Measurements from ENCODE around the gene YRDC. TPM values are rescaled to one million over a fixed set of nuclear protein-coding genes. Genes with fewer than 3 reads are reported as not detected.

YRDC gene
- total and polyA plus RNA-seq, 2 of the 13 experiments (the other 11 are each of a cell fraction or from before 2014, with no cell fraction given): 27.5 to 29.2 TPM

- TF ChIP-seq MEF2D (CRISPR knock-in tag; IDR thresholded peaks at IDR 0.05): peak; percentile 96
- TF ChIP-seq, protein P1, sequence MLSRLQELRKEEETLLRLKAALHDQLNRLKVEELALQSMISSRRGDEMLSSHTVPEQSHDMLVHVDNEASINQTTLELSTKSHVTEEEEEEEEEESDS (CRISPR knock-in tag; IDR thresholded peaks at IDR 0.05; ENCODE audit: borderline replicate concordance): peak; percentile 98
- TF ChIP-seq ZNF83 (CRISPR knock-in tag; IDR thresholded peaks at IDR 0.05; ENCODE audit: borderline replicate concordance): peak; percentile 100
- TF ChIP-seq, protein P2, sequence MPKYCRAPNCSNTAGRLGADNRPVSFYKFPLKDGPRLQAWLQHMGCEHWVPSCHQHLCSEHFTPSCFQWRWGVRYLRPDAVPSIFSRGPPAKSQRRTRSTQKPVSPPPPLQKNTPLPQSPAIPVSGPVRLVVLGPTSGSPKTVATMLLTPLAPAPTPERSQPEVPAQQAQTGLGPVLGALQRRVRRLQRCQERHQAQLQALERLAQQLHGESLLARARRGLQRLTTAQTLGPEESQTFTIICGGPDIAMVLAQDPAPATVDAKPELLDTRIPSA (CRISPR knock-in tag; IDR thresholded peaks at IDR 0.05; ENCODE audit: borderline replicate concordance): 0 out of 2 replicates have a peak, but pooled peaks have one; percentile 82
- TF ChIP-seq KDM6A (CRISPR knock-in tag; IDR thresholded peaks at IDR 0.05; ENCODE audit: low read depth): peak; percentile 69
- TF ChIP-seq IRF2 (CRISPR knock-in tag; IDR thresholded peaks at IDR 0.05): peak; percentile 96
- peak; percentile 89 for TF ChIP-seq RXRB (CRISPR knock-in tag; IDR thresholded peaks at IDR 0.05; ENCODE audit: borderline replicate concordance)
- peak; percentile 82 for TF ChIP-seq TEAD3 (CRISPR knock-in tag; optimal IDR thresholded peaks at IDR 0.05; ENCODE audit: borderline replicate concordance)
- peak; percentile 98 for TF ChIP-seq ZBTB1 (CRISPR knock-in tag; IDR thresholded peaks at IDR 0.05; ENCODE audit: borderline replicate concordance)
- TF ChIP-seq ZNF124 (CRISPR knock-in tag; IDR thresholded peaks at IDR 0.05): peak; percentile 99
- peak; percentile 99 for TF ChIP-seq ZNF552 (CRISPR knock-in tag; IDR thresholded peaks at IDR 0.05; ENCODE audit: borderline replicate concordance)
- TF ChIP-seq, protein P3, sequence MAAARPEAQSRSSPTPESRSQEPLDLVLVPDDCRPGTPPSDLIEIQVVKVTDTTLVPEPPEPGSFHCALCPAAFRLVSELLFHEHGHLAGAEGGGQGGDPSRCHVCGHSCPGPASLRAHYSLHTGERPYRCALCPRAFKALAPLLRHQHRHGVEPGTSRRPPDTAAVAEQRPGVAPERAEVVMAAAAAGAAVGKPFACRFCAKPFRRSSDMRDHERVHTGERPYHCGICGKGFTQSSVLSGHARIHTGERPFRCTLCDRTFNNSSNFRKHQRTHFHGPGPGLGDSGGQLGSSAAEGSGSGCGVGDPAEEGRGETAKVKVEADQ (CRISPR knock-in tag; IDR thresholded peaks at IDR 0.05; ENCODE audit: borderline replicate concordance): peak; percentile 98
- TF ChIP-seq SP4 (CRISPR knock-in tag; IDR thresholded peaks at IDR 0.05): peak; percentile 85
- no peak for TF ChIP-seq SYNCRIP (IDR thresholded peaks at IDR 0.05; ENCODE audit: insufficient read depth, low read depth, low read length)
- TF ChIP-seq ZNF10 (CRISPR knock-in tag; IDR thresholded peaks at IDR 0.05; ENCODE audit: borderline replicate concordance, low read depth): no peak
- peak; percentile 74; the same call in 1 of the 2 replicates for TF ChIP-seq MEIS1 (CRISPR knock-in tag; IDR thresholded peaks at IDR 0.05; ENCODE audit: borderline replicate concordance)
- TF ChIP-seq ZNF850 (CRISPR knock-in tag; conservative IDR thresholded peaks at IDR 0.05): peak; percentile 95
- peak; percentile 97 for TF ChIP-seq ZBTB7A (CRISPR knock-in tag; IDR thresholded peaks at IDR 0.05)
- no peak for TF ChIP-seq SP1 (IDR thresholded peaks at IDR 0.05)
- TF ChIP-seq SP1 (CRISPR knock-in tag; IDR thresholded peaks at IDR 0.05): peak; percentile 82
- TF ChIP-seq, protein P4, sequence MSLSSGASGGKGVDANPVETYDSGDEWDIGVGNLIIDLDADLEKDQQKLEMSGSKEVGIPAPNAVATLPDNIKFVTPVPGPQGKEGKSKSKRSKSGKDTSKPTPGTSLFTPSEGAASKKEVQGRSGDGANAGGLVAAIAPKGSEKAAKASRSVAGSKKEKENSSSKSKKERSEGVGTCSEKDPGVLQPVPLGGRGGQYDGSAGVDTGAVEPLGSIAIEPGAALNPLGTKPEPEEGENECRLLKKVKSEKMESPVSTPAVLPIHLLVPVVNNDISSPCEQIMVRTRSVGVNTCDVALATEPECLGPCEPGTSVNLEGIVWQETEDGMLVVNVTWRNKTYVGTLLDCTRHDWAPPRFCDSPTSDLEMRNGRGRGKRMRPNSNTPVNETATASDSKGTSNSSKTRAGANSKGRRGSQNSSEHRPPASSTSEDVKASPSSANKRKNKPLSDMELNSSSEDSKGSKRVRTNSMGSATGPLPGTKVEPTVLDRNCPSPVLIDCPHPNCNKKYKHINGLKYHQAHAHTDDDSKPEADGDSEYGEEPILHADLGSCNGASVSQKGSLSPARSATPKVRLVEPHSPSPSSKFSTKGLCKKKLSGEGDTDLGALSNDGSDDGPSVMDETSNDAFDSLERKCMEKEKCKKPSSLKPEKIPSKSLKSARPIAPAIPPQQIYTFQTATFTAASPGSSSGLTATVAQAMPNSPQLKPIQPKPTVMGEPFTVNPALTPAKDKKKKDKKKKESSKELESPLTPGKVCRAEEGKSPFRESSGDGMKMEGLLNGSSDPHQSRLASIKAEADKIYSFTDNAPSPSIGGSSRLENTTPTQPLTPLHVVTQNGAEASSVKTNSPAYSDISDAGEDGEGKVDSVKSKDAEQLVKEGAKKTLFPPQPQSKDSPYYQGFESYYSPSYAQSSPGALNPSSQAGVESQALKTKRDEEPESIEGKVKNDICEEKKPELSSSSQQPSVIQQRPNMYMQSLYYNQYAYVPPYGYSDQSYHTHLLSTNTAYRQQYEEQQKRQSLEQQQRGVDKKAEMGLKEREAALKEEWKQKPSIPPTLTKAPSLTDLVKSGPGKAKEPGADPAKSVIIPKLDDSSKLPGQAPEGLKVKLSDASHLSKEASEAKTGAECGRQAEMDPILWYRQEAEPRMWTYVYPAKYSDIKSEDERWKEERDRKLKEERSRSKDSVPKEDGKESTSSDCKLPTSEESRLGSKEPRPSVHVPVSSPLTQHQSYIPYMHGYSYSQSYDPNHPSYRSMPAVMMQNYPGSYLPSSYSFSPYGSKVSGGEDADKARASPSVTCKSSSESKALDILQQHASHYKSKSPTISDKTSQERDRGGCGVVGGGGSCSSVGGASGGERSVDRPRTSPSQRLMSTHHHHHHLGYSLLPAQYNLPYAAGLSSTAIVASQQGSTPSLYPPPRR (CRISPR knock-in tag; IDR thresholded peaks at IDR 0.05; ENCODE audit: borderline replicate concordance): peak; percentile 55; the same call in 1 of the 2 replicates
- no peak for TF ChIP-seq NFE2L2 (IDR thresholded peaks at IDR 0.05; ENCODE audit: low read length)
- TF ChIP-seq SP2 (CRISPR knock-in tag; IDR thresholded peaks at IDR 0.05): peak; percentile 54; the same call in 1 of the 2 replicates
- peak; percentile 78; the same call in 1 of the 2 replicates for TF ChIP-seq ZNF839 (CRISPR knock-in tag; IDR thresholded peaks at IDR 0.05; ENCODE audit: borderline replicate concordance)
- TF ChIP-seq MZF1 (CRISPR knock-in tag; IDR thresholded peaks at IDR 0.05; ENCODE audit: borderline replicate concordance): peak; percentile 93; the same call in 1 of the 2 replicates
- peak; percentile 77 for TF ChIP-seq NFE2L1 (CRISPR knock-in tag; IDR thresholded peaks at IDR 0.05; ENCODE audit: borderline replicate concordance)
Observed at GRCh38 chr1:37764414-37764825, 43.6 kb downstream of the YRDC start (continued).

Data from HepG2 (cell line).